ENCODE results near the gene STAM.
"Not testable (repeated sequence)": the region's sequence is repeated elsewhere in the genome, so short reads cannot be mapped to it uniquely, and the experiment has no call there.

The STAM gene

DNA sequence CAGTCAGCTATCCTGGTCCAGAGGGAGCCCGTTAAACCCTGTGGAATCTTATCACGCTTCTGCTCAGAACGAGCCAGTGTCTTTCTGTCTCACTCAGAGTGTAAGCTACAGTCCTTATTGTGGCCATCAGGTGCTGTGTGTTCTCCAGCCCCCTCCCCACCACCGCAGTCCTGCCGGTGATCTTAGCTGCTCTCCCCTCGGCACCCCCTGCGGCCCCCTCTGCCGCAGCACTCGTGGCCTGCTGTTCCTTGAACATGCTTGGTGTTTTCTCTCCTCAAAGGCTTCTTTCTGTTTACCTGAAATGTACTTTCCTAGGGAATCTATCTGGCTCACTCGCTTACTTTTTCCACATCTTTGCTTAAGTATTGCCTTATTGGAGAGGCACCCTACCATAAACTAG lies 69.8 kb downstream of the STAM start:
- Histone ChIP-seq H3K36me3 (ENCODE audit: control insufficient read depth, insufficient read depth, low read length) (peaks cover 11% of the 10 kb centered on the region), H3K4me1 (ENCODE audit: control insufficient read depth, insufficient read depth, low read length) (no peaks in the 10 kb centered on the region), H3K9ac (ENCODE audit: low read depth, low read length) (no peak overlapping the region), H3K27me3 (ENCODE audit: control insufficient read depth, insufficient read depth, low read length) (no peaks in the 10 kb centered on the region), H3K9me3 (ENCODE audit: control insufficient read depth, insufficient read depth, low read length) (no peaks in the 10 kb centered on the region), H3K4me3 (ENCODE audit: low read depth, low read length) (no peak overlapping the region)

DNA sequence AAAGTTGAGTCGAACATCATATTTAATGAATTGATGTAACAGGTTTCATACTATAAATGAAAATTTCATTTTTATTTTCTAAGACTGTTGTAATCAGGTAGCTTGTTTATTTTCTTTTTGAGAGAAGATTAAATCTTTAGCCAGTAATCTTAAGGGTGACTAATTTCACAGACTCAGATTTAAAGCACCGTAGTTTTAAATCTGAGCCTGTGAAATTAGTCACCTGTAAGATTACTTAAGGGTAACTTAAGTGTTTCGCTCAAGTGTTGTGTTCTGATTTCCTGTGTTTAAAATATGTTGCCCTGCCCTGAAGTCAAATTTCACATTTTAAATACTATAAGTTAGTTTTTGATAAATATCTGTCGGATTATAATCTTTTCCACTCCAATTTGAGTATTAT lies 72.2 kb downstream of the STAM start:
- no peak overlapping the region for H3K4me3 ChIP-seq (ENCODE audit: low read depth, low read length)
- no peaks in the 10 kb centered on the region for H3K9me3 ChIP-seq (ENCODE audit: control insufficient read depth, insufficient read depth, low read length)
- H3K36me3 ChIP-seq (ENCODE audit: control insufficient read depth, insufficient read depth, low read length) = peaks cover 11% of the 10 kb centered on the region

GRCh38 chr10:17722317-17723014 lies 78.5 kb downstream of the STAM start:
- not testable (repeated sequence) for H3K4me3 ChIP-seq (ENCODE audit: low read depth, low read length); H3K9me3 ChIP-seq (ENCODE audit: control insufficient read depth, insufficient read depth, low read length); H3K27me3 ChIP-seq (ENCODE audit: control insufficient read depth, insufficient read depth, low read length); H3K36me3 ChIP-seq (ENCODE audit: control insufficient read depth, insufficient read depth, low read length); H3K9ac ChIP-seq (ENCODE audit: low read depth, low read length); H3K4me1 ChIP-seq (ENCODE audit: control insufficient read depth, insufficient read depth, low read length)

More for the DNA sequence above, 72.2 kb downstream of the STAM start:
- Histone ChIP-seq H3K27me3 (ENCODE audit: control insufficient read depth, insufficient read depth, low read length) (no peaks in the 10 kb centered on the region), H3K9ac (ENCODE audit: low read depth, low read length) (no peak overlapping the region), H3K4me1 (ENCODE audit: control insufficient read depth, insufficient read depth, low read length) (no peaks in the 10 kb centered on the region)

- no peak overlapping the region for H3K9ac ChIP-seq (ENCODE audit: low read depth, low read length)
- H3K4me1 ChIP-seq (ENCODE audit: control insufficient read depth, insufficient read depth, low read length) = no peaks in the 10 kb centered on the region
- peaks cover 3% of the 10 kb centered on the region for H3K36me3 ChIP-seq (ENCODE audit: control insufficient read depth, insufficient read depth, low read length)
- H3K4me3 ChIP-seq (ENCODE audit: low read depth, low read length) = no peak overlapping the region
- no peaks in the 10 kb centered on the region for H3K27me3 ChIP-seq (ENCODE audit: control insufficient read depth, insufficient read depth, low read length)
- no peaks in the 10 kb centered on the region for H3K9me3 ChIP-seq (ENCODE audit: control insufficient read depth, insufficient read depth, low read length)
Observed at GRCh38 chr10:17725703-17726102, 81.8 kb downstream of the STAM start.

- no peaks in the 10 kb centered on the region for H3K27me3 ChIP-seq (ENCODE audit: control insufficient read depth, insufficient read depth, low read length)
- no peaks in the 10 kb centered on the region for H3K9me3 ChIP-seq (ENCODE audit: control insufficient read depth, insufficient read depth, low read length)
- no peaks in the 10 kb centered on the region for H3K4me1 ChIP-seq (ENCODE audit: control insufficient read depth, insufficient read depth, low read length)
- no peak overlapping the region for H3K9ac ChIP-seq (ENCODE audit: low read depth, low read length)
- H3K4me3 ChIP-seq (ENCODE audit: low read depth, low read length) = no peak overlapping the region
- no peaks in the 10 kb centered on the region for H3K36me3 ChIP-seq (ENCODE audit: control insufficient read depth, insufficient read depth, low read length)
Observed at GRCh38 chr10:17729630-17730029, 85.7 kb downstream of the STAM start.

GRCh38 chr10:17730667-17731066 lies 86.7 kb downstream of the STAM start:
- Histone ChIP-seq H3K36me3 (ENCODE audit: control insufficient read depth, insufficient read depth, low read length) (no peaks in the 10 kb centered on the region), H3K4me1 (ENCODE audit: control insufficient read depth, insufficient read depth, low read length) (no peaks in the 10 kb centered on the region), H3K27me3 (ENCODE audit: control insufficient read depth, insufficient read depth, low read length) (no peaks in the 10 kb centered on the region), H3K4me3 (ENCODE audit: low read depth, low read length) (no peak overlapping the region), H3K9me3 (ENCODE audit: control insufficient read depth, insufficient read depth, low read length) (no peaks in the 10 kb centered on the region), H3K9ac (ENCODE audit: low read depth, low read length) (no peak overlapping the region)

GRCh38 chr10:17731331-17732020 lies 87.5 kb downstream of the STAM start:
- Histone ChIP-seq H3K36me3 (ENCODE audit: control insufficient read depth, insufficient read depth, low read length) (no peaks in the 10 kb centered on the region), H3K9me3 (ENCODE audit: control insufficient read depth, insufficient read depth, low read length) (no peaks in the 10 kb centered on the region), H3K4me1 (ENCODE audit: control insufficient read depth, insufficient read depth, low read length) (no peaks in the 10 kb centered on the region), H3K4me3 (ENCODE audit: low read depth, low read length) (no peak overlapping the region), H3K27me3 (ENCODE audit: control insufficient read depth, insufficient read depth, low read length) (no peaks in the 10 kb centered on the region), H3K9ac (ENCODE audit: low read depth, low read length) (no peak overlapping the region)

DNA sequence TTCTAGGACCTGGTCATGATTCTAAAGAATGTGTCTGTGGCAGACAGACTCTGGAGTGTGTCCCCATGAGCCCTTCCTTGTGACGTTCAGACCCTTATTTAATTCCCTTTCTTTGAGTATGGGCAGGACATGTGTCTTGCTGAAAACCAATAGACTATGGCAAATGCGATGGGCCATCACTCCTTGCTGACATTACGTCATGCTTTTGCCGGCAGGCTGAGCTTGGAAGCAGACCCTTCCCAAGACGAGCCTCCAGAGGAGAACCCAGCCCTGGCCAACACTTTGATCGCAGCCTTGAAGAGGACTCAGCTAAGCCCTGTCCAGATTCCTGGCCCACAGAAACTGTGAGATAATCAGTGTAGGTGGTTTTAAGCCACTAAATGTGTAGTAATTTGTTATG lies 89.7 kb downstream of the STAM start:
- Histone ChIP-seq H3K9me3 (ENCODE audit: control insufficient read depth, insufficient read depth, low read length) (no peaks in the 10 kb centered on the region), H3K4me1 (ENCODE audit: control insufficient read depth, insufficient read depth, low read length) (no peaks in the 10 kb centered on the region), H3K9ac (ENCODE audit: low read depth, low read length) (no peak overlapping the region)

GRCh38 chr10:17734432-17735080 lies 90.6 kb downstream of the STAM start:
- Histone ChIP-seq H3K27me3 (ENCODE audit: control insufficient read depth, insufficient read depth, low read length) (no peaks in the 10 kb centered on the region), H3K9me3 (ENCODE audit: control insufficient read depth, insufficient read depth, low read length) (no peaks in the 10 kb centered on the region), H3K36me3 (ENCODE audit: control insufficient read depth, insufficient read depth, low read length) (no peaks in the 10 kb centered on the region), H3K9ac (ENCODE audit: low read depth, low read length) (no peak overlapping the region), H3K4me3 (ENCODE audit: low read depth, low read length) (no peak overlapping the region), H3K4me1 (ENCODE audit: control insufficient read depth, insufficient read depth, low read length) (no peaks in the 10 kb centered on the region)

More for the DNA sequence above, 89.7 kb downstream of the STAM start:
- Histone ChIP-seq H3K27me3 (ENCODE audit: control insufficient read depth, insufficient read depth, low read length) (no peaks in the 10 kb centered on the region), H3K4me3 (ENCODE audit: low read depth, low read length) (no peak overlapping the region), H3K36me3 (ENCODE audit: control insufficient read depth, insufficient read depth, low read length) (no peaks in the 10 kb centered on the region)

DNA sequence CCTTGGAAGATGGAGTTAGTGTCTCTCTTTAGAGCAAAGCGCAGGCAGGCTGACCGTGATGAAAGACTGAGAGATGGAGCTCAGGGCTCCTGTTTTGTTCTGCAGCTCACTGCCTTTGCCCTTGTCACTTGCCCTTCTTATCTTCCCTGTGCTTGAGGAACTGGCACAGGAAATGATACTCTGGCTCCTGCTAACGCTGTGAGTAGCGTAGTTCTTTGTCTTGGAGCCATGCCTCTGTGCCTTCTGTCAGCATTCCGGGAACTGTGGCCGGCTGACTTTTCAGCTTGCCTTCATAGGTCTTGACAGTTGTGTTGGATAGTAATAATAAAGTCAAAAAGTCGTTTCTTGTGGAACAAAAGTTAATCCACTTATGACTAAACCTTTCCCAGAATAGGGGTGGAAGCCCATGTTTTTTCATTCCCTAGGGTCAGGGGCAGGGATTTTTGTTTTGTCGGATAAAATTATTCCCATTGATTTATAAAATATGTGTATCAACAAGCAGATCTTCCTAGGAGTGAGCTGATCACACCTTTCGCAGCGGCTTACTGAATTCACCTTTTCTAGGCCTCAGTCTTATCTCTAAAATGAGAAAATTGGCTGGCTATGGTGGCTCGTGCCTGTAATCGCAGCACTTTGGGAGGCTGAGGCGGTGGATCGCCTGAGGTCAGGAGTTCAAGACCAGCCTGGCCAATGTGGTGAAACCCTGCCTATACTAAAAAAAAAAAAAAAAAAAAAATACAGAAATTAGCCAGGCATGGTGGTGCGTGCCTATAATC lies 91.4 kb downstream of the STAM start:
- Histone ChIP-seq H3K9ac (ENCODE audit: low read depth, low read length) (no peak overlapping the region), H3K9me3 (ENCODE audit: control insufficient read depth, insufficient read depth, low read length) (no peaks in the 10 kb centered on the region), H3K4me3 (ENCODE audit: low read depth, low read length) (no peak overlapping the region), H3K27me3 (ENCODE audit: control insufficient read depth, insufficient read depth, low read length) (no peaks in the 10 kb centered on the region), H3K4me1 (ENCODE audit: control insufficient read depth, insufficient read depth, low read length) (no peaks in the 10 kb centered on the region), H3K36me3 (ENCODE audit: control insufficient read depth, insufficient read depth, low read length) (no peaks in the 10 kb centered on the region)

GRCh38 chr10:17736223-17736622 lies 92.3 kb downstream of the STAM start:
- Histone ChIP-seq H3K27me3 (ENCODE audit: control insufficient read depth, insufficient read depth, low read length) (no peaks in the 10 kb centered on the region), H3K9me3 (ENCODE audit: control insufficient read depth, insufficient read depth, low read length) (no peaks in the 10 kb centered on the region), H3K4me3 (ENCODE audit: low read depth, low read length) (no peak overlapping the region), H3K36me3 (ENCODE audit: control insufficient read depth, insufficient read depth, low read length) (no peaks in the 10 kb centered on the region), H3K4me1 (ENCODE audit: control insufficient read depth, insufficient read depth, low read length) (no peaks in the 10 kb centered on the region), H3K9ac (ENCODE audit: low read depth, low read length) (no peak overlapping the region)
